Fibroblast of lung (primary cell): ENCODE measurements around the gene PRPF38A.

ENCODE experiments used
- CTCF ChIP-seq, 2 donors: IDR thresholded peaks in 1 of 2; conservative IDR thresholded peaks in 1 of 2; 1 replicate in 1 of 2; 2 replicates in 1 of 2; pipeline ENCODE4 v1.5.1; 2011 to 2012; ENCODE audit warnings: low read length in 2 of 2, control low read depth in 1 of 2, inconsistent platforms in 1 of 2, low read depth in 1 of 2, mild to moderate bottlenecking in 1 of 2
- EZH2 ChIP-seq: IDR thresholded peaks from 2 replicates; pipeline ENCODE4 v1.5.1; 2012; ENCODE audit warnings: low read length, control low read depth, mild to moderate bottlenecking; ENCODE audit errors: missing control alignments

GRCh38 chr1:52385376-52385775 is 19.0 kb upstream of the PRPF38A start:
- TF ChIP-seq EZH2 (no peak), CTCF (conservative IDR thresholded peaks at IDR 0.05 in 1 of 2, IDR thresholded peaks at IDR 0.05 in 1 of 2; ENCODE audit: low read depth in 1 of 2, low read length in 2 of 2) (no peak)
